PC-3 (cell line): ENCODE measurements around the gene LRRC3C.

Experiments
- CTCF ChIP-seq: fragments of 300-600 bp; sonication (generic); conservative IDR thresholded peaks from 2 replicates; pipeline ENCODE4 v1.5.1; 2017; ENCODE audit warnings: antibody characterized with exemption, low read depth, mild to moderate bottlenecking, low read length
- EZH2 ChIP-seq: fragments of 300-600 bp; sonication (generic); IDR thresholded peaks from one replicate; pipeline ENCODE4 v1.6.1; 2017; ENCODE audit warnings: antibody characterized with exemption, mild to moderate bottlenecking, low read length; ENCODE audit not compliant: unreplicated experiment

- TF ChIP-seq CTCF (no peak), EZH2 (no peak)
Measured at GRCh38 chr17:39949028-39949427, 21.5 kb downstream of the LRRC3C start.
